Measurements from ENCODE around the gene VSIG2.

DNA sequence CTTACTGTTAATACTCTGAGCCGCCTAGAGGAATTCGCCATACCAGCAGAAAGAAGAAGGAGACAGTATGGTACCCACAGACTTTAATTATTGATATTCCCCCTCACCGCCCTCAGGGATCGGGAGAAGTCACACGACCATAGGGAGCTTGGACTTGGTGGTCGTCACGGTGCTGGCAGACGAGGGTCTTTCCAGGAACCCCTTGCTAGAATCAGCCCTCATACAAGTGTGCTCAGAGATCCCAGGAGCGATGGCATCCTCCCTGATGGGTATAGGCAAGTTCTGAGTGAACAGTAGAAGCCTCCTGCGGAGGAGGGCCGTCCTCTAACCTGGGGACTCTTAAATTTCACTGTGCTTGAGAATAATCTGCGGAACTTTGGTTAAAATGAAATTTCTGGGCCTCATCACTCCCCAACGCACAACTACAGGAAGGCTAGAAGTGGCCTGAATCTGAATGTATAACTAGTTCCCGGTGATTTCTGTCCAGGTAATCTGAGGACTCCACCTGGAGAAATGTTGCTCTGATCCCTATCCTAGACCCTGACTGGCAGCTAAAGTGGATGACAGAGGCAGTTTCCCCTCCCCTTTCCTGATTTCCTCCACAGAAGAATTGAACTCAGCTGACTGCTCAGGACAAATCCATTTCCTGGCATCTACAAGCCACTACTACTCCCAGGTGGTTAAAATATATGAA lies 4.5 kb downstream of the VSIG2 start:
- TF ChIP-seq, protein P1, sequence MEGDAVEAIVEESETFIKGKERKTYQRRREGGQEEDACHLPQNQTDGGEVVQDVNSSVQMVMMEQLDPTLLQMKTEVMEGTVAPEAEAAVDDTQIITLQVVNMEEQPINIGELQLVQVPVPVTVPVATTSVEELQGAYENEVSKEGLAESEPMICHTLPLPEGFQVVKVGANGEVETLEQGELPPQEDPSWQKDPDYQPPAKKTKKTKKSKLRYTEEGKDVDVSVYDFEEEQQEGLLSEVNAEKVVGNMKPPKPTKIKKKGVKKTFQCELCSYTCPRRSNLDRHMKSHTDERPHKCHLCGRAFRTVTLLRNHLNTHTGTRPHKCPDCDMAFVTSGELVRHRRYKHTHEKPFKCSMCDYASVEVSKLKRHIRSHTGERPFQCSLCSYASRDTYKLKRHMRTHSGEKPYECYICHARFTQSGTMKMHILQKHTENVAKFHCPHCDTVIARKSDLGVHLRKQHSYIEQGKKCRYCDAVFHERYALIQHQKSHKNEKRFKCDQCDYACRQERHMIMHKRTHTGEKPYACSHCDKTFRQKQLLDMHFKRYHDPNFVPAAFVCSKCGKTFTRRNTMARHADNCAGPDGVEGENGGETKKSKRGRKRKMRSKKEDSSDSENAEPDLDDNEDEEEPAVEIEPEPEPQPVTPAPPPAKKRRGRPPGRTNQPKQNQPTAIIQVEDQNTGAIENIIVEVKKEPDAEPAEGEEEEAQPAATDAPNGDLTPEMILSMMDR (IDR thresholded peaks at IDR 0.05 in 2 of 3, conservative IDR thresholded peaks at IDR 0.05 in 1 of 3; ENCODE audit: control insufficient read depth in 2 of 3, extremely low read depth in 1 of 3, insufficient read depth in 1 of 3, low read depth in 3 of 3, low read length in 3 of 3), result no peak
- TF ChIP-seq RBBP5 (conservative IDR thresholded peaks at IDR 0.05) (no peak), ATF7 (IDR thresholded peaks at IDR 0.05; ENCODE audit: low read depth) (no peak), ASH2L (IDR thresholded peaks at IDR 0.05; ENCODE audit: borderline replicate concordance, low read depth) (no peak), EZH2 (IDR thresholded peaks at IDR 0.05; ENCODE audit: borderline replicate concordance, control insufficient read depth, low read depth, low read length) (no peak), ZNF274 (IDR thresholded peaks at IDR 0.05; ENCODE audit: insufficient read depth, insufficient read length) (no peak), RB1 (IDR thresholded peaks at IDR 0.05; ENCODE audit: borderline replicate concordance) (no peak)
- TF ChIP-seq, protein P2, sequence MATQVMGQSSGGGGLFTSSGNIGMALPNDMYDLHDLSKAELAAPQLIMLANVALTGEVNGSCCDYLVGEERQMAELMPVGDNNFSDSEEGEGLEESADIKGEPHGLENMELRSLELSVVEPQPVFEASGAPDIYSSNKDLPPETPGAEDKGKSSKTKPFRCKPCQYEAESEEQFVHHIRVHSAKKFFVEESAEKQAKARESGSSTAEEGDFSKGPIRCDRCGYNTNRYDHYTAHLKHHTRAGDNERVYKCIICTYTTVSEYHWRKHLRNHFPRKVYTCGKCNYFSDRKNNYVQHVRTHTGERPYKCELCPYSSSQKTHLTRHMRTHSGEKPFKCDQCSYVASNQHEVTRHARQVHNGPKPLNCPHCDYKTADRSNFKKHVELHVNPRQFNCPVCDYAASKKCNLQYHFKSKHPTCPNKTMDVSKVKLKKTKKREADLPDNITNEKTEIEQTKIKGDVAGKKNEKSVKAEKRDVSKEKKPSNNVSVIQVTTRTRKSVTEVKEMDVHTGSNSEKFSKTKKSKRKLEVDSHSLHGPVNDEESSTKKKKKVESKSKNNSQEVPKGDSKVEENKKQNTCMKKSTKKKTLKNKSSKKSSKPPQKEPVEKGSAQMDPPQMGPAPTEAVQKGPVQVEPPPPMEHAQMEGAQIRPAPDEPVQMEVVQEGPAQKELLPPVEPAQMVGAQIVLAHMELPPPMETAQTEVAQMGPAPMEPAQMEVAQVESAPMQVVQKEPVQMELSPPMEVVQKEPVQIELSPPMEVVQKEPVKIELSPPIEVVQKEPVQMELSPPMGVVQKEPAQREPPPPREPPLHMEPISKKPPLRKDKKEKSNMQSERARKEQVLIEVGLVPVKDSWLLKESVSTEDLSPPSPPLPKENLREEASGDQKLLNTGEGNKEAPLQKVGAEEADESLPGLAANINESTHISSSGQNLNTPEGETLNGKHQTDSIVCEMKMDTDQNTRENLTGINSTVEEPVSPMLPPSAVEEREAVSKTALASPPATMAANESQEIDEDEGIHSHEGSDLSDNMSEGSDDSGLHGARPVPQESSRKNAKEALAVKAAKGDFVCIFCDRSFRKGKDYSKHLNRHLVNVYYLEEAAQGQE (IDR thresholded peaks at IDR 0.05; ENCODE audit: low read depth, low read length), result no peak
